Measurements from ENCODE around the gene PEX14.

PEX14 gene

DNA sequence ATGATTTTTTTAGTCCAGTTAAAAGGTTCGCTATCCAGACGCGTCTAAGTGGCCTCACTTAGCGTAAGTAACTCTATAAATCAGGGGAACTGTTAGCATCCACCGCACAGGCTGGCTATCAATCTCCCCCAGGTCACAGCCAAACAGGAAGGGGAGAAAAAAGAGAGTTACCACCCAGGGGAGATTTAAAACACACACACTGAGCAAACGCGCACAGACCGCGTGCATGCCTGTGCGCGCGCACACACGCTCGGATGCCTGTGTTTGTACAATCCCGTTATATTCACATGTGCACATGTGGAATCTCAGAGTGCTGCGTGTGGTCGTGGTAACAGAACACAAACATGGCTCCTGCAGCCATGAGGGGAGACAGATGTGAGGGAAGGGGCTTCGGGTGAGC is 196.3 kb downstream of the PEX14 start:
- Histone ChIP-seq H4K20me1 (ENCODE audit: low read depth, low read length) (no peaks in the 10 kb centered on the region), H3K79me2 (ENCODE audit: insufficient read depth, low read length) (no peaks in the 10 kb centered on the region), H3K9me3 (ENCODE audit: insufficient read depth, low read length) (no peaks in the 10 kb centered on the region), H3F3A (ENCODE audit: insufficient read depth) (no peaks in the 10 kb centered on the region), H2AFZ (ENCODE audit: low read depth, low read length, severe bottlenecking) (no peak overlapping the region), H3K4me3 (ENCODE audit: insufficient read depth, low read length, poor library complexity, severe bottlenecking) (no peak overlapping the region), H3K36me3 (ENCODE audit: low read length) (no peaks in the 10 kb centered on the region), H3K27ac (ENCODE audit: low read depth, low read length) (no peak overlapping the region), H3K4me2 (ENCODE audit: low read depth, low read length, poor library complexity, severe bottlenecking) (no peak overlapping the region), H3K9me2 (replicated peaks; ENCODE audit: insufficient read depth, low read length) (no peaks in the 10 kb centered on the region), H3K27me3 (ENCODE audit: low read length) (no peaks in the 10 kb centered on the region), H3K9ac (ENCODE audit: low read length) (no peak overlapping the region)
- no peak for TF ChIP-seq EZH2phosphoT487 (conservative IDR thresholded peaks at IDR 0.05; ENCODE audit: low read length)
- TF ChIP-seq, protein P1, sequence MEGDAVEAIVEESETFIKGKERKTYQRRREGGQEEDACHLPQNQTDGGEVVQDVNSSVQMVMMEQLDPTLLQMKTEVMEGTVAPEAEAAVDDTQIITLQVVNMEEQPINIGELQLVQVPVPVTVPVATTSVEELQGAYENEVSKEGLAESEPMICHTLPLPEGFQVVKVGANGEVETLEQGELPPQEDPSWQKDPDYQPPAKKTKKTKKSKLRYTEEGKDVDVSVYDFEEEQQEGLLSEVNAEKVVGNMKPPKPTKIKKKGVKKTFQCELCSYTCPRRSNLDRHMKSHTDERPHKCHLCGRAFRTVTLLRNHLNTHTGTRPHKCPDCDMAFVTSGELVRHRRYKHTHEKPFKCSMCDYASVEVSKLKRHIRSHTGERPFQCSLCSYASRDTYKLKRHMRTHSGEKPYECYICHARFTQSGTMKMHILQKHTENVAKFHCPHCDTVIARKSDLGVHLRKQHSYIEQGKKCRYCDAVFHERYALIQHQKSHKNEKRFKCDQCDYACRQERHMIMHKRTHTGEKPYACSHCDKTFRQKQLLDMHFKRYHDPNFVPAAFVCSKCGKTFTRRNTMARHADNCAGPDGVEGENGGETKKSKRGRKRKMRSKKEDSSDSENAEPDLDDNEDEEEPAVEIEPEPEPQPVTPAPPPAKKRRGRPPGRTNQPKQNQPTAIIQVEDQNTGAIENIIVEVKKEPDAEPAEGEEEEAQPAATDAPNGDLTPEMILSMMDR (IDR thresholded peaks at IDR 0.05; ENCODE audit: insufficient read depth, low read length, poor library complexity, severe bottlenecking) = no peak

- no peaks in the 10 kb centered on the region for H3K9me2 ChIP-seq (replicated peaks; ENCODE audit: insufficient read depth, low read length)
Observed at GRCh38 chr1:10671622-10672342, 197.0 kb downstream of the PEX14 start.

DNA sequence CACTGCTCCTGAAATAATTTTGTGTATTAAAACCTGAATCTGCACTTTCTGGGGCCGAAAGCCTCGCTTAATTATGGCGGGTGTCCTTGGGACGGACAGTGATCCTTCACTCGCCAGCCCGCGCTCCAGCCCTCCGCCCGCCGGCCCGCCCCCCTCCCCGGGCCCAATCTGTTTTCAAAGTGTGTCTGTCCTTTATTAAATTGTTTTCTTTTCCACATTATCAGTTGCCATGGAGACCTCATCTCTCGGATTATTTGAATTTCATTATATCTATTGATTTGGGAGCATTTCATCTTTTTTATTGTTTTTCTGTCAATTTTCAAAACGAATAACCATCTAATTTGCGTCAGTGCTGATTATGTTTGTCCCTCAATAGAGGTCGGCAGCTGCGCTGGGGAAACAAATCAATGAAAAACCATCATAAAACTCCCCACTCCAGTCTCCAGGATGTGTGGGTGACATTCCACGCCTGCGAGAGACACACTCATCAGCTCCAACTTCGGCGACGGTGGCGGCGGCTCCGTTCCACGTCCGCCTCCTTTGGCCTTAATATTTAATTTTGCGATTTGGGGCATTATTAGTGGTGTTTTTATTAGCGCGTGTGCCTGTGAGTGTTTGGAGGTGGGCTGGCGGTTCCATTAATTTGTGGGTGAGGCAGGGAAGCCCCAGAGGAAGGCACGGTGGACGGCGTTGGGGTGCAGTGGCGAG is 197.7 kb downstream of the PEX14 start:
- Histone ChIP-seq H3K9me2 (replicated peaks; ENCODE audit: insufficient read depth, low read length) (no peaks in the 10 kb centered on the region), H3K4me2 (ENCODE audit: low read depth, low read length, poor library complexity, severe bottlenecking) (no peak overlapping the region), H3K9me3 (ENCODE audit: insufficient read depth, low read length) (no peaks in the 10 kb centered on the region), H2AFZ (ENCODE audit: low read depth, low read length, severe bottlenecking) (no peak overlapping the region), H3K27me3 (ENCODE audit: low read length) (no peaks in the 10 kb centered on the region), H3F3A (ENCODE audit: insufficient read depth) (no peaks in the 10 kb centered on the region), H3K9ac (ENCODE audit: low read length) (no peak overlapping the region), H3K4me3 (ENCODE audit: insufficient read depth, low read length, poor library complexity, severe bottlenecking) (no peak overlapping the region), H3K79me2 (ENCODE audit: insufficient read depth, low read length) (no peaks in the 10 kb centered on the region), H3K36me3 (ENCODE audit: low read length) (no peaks in the 10 kb centered on the region), H4K20me1 (ENCODE audit: low read depth, low read length) (no peaks in the 10 kb centered on the region), H3K27ac (ENCODE audit: low read depth, low read length) (no peak overlapping the region)
- TF ChIP-seq, protein P1 (IDR thresholded peaks at IDR 0.05; ENCODE audit: insufficient read depth, low read length, poor library complexity, severe bottlenecking) = no peak
- TF ChIP-seq EZH2phosphoT487 (conservative IDR thresholded peaks at IDR 0.05; ENCODE audit: low read length) = no peak

More at GRCh38 chr1:10671622-10672342, 197.0 kb downstream of the PEX14 start:
- Histone ChIP-seq H3K27ac (ENCODE audit: low read depth, low read length) (no peak overlapping the region), H3K4me3 (ENCODE audit: insufficient read depth, low read length, poor library complexity, severe bottlenecking) (no peak overlapping the region), H3K79me2 (ENCODE audit: insufficient read depth, low read length) (no peaks in the 10 kb centered on the region), H3K4me2 (ENCODE audit: low read depth, low read length, poor library complexity, severe bottlenecking) (no peak overlapping the region), H3K9me3 (ENCODE audit: insufficient read depth, low read length) (no peaks in the 10 kb centered on the region), H3K9ac (ENCODE audit: low read length) (no peak overlapping the region), H4K20me1 (ENCODE audit: low read depth, low read length) (no peaks in the 10 kb centered on the region), H2AFZ (ENCODE audit: low read depth, low read length, severe bottlenecking) (no peak overlapping the region), H3F3A (ENCODE audit: insufficient read depth) (no peaks in the 10 kb centered on the region), H3K27me3 (ENCODE audit: low read length) (no peaks in the 10 kb centered on the region), H3K36me3 (ENCODE audit: low read length) (no peaks in the 10 kb centered on the region)
- TF ChIP-seq, protein P1 (IDR thresholded peaks at IDR 0.05; ENCODE audit: insufficient read depth, low read length, poor library complexity, severe bottlenecking) = no peak
